Activated CD8-positive, alpha-beta T cell treated with anti-CD3 and anti-CD28 coated beads for 36 hours (primary cell): ENCODE results near the gene RAB26. TPM values are rescaled to one million over a fixed set of nuclear protein-coding genes. Genes with fewer than 3 reads are reported as not detected.
"Not testable (repeated sequence)": the region's sequence is repeated elsewhere in the genome, so short reads cannot be mapped to it uniquely, and the experiment has no call there.

Source experiments
- ATAC-seq: fragments of 200-7000 bp; cut with Tn5 transposase; one replicate; pipeline ENCODE4 v1.10.0; 2021; ENCODE audit warnings: mild to moderate bottlenecking, moderate library complexity
- CTCF ChIA-PET: fragments of 350-600 bp; sonication (Branson Sonifier 250); formaldehyde crosslinking; loops from one replicate; lab custom pipeline; 2021; ENCODE audit warnings: antibody characterized with exemption; lab: Charles Lee
- POLR2A ChIA-PET: fragments of 350-600 bp; sonication (Branson Sonifier 250); formaldehyde crosslinking; loops from one replicate; lab custom pipeline; 2021; ENCODE audit warnings: antibody characterized with exemption; lab: Charles Lee
- DNase-seq: peaks from one replicate; pipeline ENCODE4 v3.0.0-alpha.2; 2020
- H3K27ac Mint-ChIP-seq: one replicate; pipeline ENCODE4 v1.8.0; 2021; ENCODE audit warnings: mild to moderate bottlenecking, mixed read lengths
- H3K27me3 Mint-ChIP-seq: one replicate; pipeline ENCODE4 v1.8.0; 2021; ENCODE audit warnings: mixed read lengths
- H3K36me3 Mint-ChIP-seq: one replicate; pipeline ENCODE4 v1.8.0; 2021; ENCODE audit warnings: low read depth, mixed read lengths
- H3K4me1 Mint-ChIP-seq: one replicate; pipeline ENCODE4 v1.8.0; 2021; ENCODE audit warnings: low read depth, mixed read lengths
- H3K4me3 Mint-ChIP-seq: one replicate; pipeline ENCODE4 v1.8.0; 2021; ENCODE audit warnings: mild to moderate bottlenecking, moderate library complexity, mixed read lengths
- H3K9me3 Mint-ChIP-seq: one replicate; pipeline ENCODE4 v1.8.0; 2021; ENCODE audit warnings: mixed read lengths
- intact Hi-C: fragments of 100-400 bp; cut with micrococcal nuclease; formaldehyde crosslinking; loops from one replicate; pipeline ENCODE4 v1.10.0; 2022
- total RNA-seq, 2 experiments: library from RNA; stranded (reverse); gene quantifications; one replicate each; pipeline ENCODE4 v1.2.3, GENCODE V29; 2021

RAB26 gene
- total RNA-seq, 2 experiments from 2014 or later: 0.34 to 0.49 TPM

DNA sequence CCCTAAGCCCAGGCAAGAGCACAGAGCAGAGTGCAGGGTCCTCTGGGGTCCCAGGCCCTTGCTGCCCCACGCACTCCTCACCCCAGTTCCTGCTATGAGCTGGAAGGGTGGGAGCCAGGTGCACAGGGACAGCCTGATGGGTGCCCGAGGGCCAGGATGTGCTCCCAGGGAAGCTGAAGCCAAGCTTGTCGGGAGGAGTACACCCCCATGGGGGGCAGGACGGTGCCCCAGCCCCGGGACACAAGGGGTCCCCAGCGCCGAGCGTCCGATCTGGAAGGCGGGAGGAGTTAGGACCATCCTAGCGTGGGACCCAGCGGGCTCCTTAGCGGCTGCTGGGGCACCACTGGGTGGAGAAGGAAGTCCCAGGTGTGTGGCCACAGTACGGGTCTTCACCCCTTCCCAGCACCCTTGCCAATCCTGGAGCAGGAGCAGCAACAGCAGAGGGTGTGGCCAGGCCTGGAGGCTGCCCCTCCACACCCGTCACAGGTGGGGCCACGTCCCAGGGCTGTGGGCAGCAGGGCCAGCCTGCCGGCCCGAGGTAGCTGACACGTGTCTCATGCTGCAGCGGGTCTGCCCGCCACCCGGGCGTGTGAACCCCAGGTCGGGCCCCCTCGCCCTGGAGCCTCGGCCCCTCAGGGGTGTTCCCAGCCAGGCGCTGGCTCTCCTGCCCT, 24.6 kb upstream of the RAB26 start:
- ATAC-seq, CTCF ChIA-PET, POLR2A ChIA-PET, DNase-seq, H3K27ac Mint-ChIP-seq, H3K4me3 Mint-ChIP-seq, H3K9me3 Mint-ChIP-seq, H3K36me3 Mint-ChIP-seq, intact Hi-C loops, H3K27me3 Mint-ChIP-seq: not testable (repeated sequence)
- H3K4me1 Mint-ChIP-seq: peaks cover 16% of the 10 kb centered on the region

DNA sequence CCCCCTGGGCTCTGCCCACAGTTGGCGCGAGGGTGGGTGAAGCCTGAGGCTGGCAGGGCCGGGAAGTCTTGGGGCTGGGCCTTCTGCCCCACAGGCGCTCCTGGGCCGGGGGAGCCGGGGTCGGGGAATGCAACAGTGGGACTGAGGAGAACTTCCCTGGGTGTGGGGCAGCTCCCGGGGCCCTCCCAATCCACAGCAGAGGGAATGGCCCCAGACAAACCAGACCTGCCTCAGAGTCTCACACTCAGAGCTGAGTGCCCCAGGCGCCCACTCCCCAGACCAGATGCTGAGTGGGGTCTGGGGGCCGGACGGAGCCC, 24.1 kb upstream of the RAB26 start:
- H3K4me3 Mint-ChIP-seq, DNase-seq, H3K36me3 Mint-ChIP-seq, intact Hi-C loops, H3K27ac Mint-ChIP-seq, H3K27me3 Mint-ChIP-seq, H3K9me3 Mint-ChIP-seq, CTCF ChIA-PET, POLR2A ChIA-PET, ATAC-seq: not testable (repeated sequence)
- peaks cover 18% of the 10 kb centered on the region for H3K4me1 Mint-ChIP-seq

DNA sequence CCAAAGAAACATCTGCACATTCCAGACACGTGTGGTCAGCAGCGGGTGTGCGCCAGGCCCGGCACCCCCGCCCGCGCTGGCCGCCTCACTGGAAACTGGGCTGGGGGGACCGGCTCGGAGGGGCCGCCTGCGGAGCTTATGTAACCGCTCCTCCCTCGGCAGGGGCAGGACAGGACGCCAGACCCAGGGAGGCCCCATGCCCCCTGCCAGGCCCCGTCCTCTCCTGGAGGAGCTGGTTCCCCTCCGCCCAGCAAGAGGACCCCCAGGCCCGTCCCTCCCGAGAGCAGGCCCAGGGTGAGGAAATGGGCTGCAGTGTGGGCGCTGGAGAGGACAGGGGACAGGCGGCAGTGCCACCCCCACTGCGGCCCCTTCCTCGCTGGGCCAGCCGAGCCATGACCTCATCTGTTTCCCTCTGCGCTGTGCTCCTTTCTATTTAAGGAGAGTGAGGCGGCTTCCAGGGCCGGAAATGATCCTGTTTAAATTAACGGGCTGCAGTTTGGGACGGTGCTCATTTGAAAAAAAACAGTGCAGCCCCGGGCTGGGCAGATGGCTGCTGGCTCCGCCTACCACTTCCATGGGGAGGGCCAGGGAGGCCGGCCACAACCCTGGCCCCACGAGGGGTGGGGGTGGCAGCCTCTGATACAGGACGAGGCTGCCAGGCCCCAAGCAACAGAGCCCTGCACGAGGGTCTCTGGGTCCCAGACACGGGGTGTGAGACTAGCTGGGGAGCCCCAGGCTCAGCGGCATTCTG, 23.6 kb upstream of the RAB26 start:
- H3K36me3 Mint-ChIP-seq, H3K9me3 Mint-ChIP-seq, DNase-seq, POLR2A ChIA-PET, H3K27ac Mint-ChIP-seq, intact Hi-C loops, H3K27me3 Mint-ChIP-seq, H3K4me3 Mint-ChIP-seq, ATAC-seq, CTCF ChIA-PET: not testable (repeated sequence)
- peaks cover 19% of the 10 kb centered on the region for H3K4me1 Mint-ChIP-seq

DNA sequence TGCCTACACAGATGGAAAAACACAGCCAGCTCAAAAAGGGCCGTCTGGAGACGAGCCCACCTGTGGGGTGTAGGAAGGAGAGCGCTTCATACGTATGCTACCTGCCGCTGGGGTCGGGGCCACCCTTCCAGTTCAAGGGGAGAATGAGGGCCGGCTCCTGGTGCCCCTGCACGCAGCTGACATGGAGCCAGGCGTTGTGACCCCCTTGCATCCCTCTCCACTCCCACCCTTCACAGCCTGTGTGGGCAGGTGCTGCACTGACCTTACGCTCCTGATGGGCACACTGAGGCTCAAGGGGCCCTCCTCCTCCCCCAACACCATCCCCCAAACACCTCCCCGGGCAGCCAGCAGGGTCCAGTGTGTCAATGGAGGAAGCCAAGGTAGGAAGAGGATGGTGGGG, 22.8 kb upstream of the RAB26 start:
- H3K27me3 Mint-ChIP-seq, CTCF ChIA-PET, intact Hi-C loops, H3K9me3 Mint-ChIP-seq, H3K27ac Mint-ChIP-seq, DNase-seq, H3K36me3 Mint-ChIP-seq, POLR2A ChIA-PET, H3K4me3 Mint-ChIP-seq, ATAC-seq: not testable (repeated sequence)
- H3K4me1 Mint-ChIP-seq: peaks cover 19% of the 10 kb centered on the region

DNA sequence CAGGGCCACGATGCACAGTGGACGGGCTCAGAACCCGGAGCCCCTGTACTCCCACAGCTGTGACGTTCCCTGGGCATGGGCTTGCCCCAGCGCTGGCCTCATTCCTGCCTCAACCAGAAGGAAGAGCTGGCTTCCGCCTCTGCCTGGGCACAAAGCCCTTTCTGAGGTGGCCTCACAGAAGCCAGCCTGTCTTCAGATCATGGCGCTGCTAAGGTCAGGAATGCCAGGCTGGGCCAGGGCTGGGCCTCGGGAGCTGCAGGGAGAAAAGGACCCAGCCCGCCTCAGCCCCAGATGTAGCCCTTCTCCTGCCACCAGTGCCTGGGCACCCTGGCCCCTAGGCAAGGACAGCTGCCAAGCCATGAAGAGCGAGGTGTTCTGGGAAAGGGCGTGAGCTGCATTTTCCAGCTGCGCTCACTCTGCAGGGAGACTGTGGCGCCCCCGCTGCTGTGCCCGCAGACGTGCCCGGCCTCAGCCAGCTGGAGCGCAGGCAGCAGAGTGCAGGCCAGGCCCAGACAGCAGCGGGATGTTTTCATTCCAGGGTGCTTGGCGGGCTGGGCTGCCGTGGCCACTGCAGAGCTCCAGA, 22.2 kb upstream of the RAB26 start:
- H3K27me3 Mint-ChIP-seq, intact Hi-C loops, H3K4me3 Mint-ChIP-seq, ATAC-seq, POLR2A ChIA-PET, H3K36me3 Mint-ChIP-seq, H3K27ac Mint-ChIP-seq, CTCF ChIA-PET, DNase-seq, H3K9me3 Mint-ChIP-seq: not testable (repeated sequence)
- peaks cover 19% of the 10 kb centered on the region for H3K4me1 Mint-ChIP-seq

DNA sequence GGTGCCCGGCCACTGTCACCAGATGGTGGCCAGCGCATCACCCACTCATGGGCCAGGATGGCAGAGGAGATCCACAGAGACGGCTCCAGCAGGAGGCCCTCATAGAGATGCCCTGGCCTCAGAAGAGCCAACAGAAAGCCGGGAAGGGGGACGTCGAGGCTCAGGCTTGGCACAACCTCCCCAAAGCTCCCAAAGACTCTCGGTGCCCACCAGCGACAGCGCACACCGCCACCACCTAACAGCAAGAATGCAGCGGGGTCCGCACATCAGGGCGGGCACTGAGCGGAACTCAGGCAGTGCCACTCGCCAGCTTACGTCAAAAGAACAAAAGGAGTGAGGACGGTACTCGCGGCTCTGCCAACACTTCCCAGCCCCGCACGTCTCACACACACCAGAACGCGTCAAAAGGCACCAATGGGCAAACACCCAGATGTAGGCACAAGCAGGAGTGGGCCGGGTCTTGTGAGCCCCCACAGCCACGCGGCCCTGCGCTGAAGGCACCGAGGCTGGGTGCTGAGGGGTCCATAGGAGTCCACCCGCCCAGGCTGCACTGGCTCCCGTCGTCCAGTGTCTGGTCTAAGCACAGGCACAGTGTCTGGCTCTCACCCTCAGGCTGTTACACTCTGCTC, 21.4 kb upstream of the RAB26 start:
- peaks cover 16% of the 10 kb centered on the region for H3K4me1 Mint-ChIP-seq
- H3K36me3 Mint-ChIP-seq, ATAC-seq, H3K27ac Mint-ChIP-seq, H3K4me3 Mint-ChIP-seq, H3K9me3 Mint-ChIP-seq, POLR2A ChIA-PET, H3K27me3 Mint-ChIP-seq, intact Hi-C loops, DNase-seq, CTCF ChIA-PET: not testable (repeated sequence)

DNA sequence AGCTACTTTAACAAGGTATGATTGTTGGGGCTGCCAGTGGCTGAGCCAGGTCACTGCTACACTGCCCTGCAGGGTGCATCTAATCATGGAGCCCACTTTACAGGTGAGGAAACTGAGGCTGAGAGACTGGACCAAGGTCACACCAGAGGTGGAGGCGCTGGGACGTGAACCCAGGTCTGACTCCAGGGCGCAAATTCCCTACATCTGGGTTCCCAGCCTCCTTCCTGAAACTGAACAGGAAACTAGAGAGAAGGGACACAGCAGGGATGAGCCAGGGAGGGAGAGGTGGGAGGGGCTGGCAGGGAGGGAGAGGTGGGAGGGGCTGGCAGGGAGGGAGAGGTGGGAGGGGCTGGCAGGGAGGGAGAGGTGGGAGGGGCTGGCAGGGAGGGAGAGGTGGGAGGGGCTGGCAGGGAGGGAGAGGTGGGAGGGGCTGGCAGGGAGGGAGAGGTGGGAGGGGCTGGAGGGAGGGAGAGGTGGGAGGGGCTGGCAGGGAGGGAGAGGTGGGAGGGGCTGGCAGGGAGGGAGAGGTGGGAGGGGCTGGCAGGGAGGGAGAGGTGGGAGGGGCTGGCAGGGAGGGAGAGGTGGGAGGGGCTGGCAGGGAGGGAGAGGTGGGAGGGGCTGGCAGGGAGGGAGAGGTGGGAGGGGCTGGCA, 20.7 kb upstream of the RAB26 start:
- intact Hi-C loops, H3K4me3 Mint-ChIP-seq, H3K36me3 Mint-ChIP-seq, H3K9me3 Mint-ChIP-seq, H3K27ac Mint-ChIP-seq, ATAC-seq, DNase-seq, H3K27me3 Mint-ChIP-seq, CTCF ChIA-PET, POLR2A ChIA-PET: not testable (repeated sequence)
- peaks cover 16% of the 10 kb centered on the region for H3K4me1 Mint-ChIP-seq

DNA sequence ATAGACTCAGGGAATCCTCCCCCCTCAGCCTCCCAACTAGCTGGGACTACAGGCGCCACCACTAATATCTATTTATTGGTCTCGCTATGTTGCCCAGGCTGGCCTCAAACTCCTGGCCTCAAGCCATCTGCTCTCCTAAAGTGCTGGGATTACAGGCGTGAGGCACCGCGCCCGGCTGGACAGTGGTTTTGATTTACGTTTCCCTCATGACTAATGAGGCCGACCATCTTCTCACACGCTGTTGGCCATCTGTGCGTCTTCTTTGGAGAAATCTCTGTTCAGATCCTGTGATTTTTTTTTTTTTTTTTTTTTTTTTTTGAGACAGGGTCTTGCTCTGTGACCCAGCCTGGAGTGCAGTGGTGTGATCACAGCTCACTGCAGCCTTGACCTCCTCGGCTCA, 19.2 kb upstream of the RAB26 start:
- peaks cover 16% of the 10 kb centered on the region for H3K4me1 Mint-ChIP-seq
- peak overlapping the region; percentile 91 for H3K27ac Mint-ChIP-seq

DNA sequence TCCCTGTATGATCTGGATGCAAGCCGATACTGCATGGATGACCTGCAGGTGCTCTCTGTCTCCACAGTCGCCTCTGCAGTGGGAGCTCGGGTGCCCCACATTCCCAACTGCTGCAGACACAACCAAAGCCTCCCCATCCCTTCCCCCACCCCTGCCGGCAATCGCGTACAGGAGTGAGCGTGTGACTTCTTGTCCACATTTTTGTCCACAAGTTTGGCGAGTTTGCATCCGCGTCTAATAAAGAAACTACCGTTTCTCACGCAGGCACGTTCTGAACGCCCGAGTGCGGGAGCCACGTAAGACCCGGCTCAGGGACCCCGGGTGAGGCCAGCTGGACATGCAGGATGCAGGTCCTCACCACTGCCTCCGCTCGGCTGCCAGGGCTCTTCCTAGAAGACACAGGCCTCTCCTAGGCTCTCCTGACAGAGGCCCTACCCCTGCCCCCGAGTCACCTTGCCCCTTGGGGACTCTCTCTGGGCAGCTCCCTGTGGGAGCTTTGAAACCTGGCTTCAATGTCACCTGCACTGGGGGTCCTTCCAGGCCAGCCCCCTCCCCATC, 18.5 kb upstream of the RAB26 start:
- intact Hi-C loops, POLR2A ChIA-PET, DNase-seq, H3K27ac Mint-ChIP-seq, H3K9me3 Mint-ChIP-seq, H3K4me3 Mint-ChIP-seq, H3K27me3 Mint-ChIP-seq, ATAC-seq, H3K36me3 Mint-ChIP-seq, CTCF ChIA-PET: not testable (repeated sequence)
- peaks cover 18% of the 10 kb centered on the region for H3K4me1 Mint-ChIP-seq

More for the DNA sequence above, 19.2 kb upstream of the RAB26 start:
- H3K36me3 Mint-ChIP-seq, H3K9me3 Mint-ChIP-seq, H3K4me3 Mint-ChIP-seq, ATAC-seq, POLR2A ChIA-PET, DNase-seq, intact Hi-C loops, CTCF ChIA-PET, H3K27me3 Mint-ChIP-seq: not testable (repeated sequence)

DNA sequence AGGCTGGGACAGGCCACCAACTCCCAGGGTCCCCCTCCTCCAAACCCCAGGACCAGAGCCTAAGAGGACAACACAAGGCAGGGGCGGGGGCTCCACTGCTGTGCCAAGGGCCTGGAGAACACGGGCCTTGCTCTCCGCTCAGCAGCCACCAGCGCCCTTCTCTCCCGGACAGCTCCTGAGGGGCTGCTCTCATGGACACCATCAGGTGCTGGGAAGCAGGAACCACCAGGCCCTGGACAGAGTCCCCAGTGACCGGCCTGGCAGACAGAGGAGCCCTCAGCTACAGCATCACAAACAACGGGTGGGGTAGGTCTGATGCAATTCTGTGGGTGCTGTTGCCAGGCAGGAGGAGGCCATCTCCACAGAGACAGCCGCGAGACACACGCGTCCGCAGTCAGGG, 14.6 kb upstream of the RAB26 start:
- CTCF ChIA-PET, H3K36me3 Mint-ChIP-seq, H3K4me3 Mint-ChIP-seq, H3K9me3 Mint-ChIP-seq, ATAC-seq, DNase-seq, intact Hi-C loops, H3K4me1 Mint-ChIP-seq, H3K27me3 Mint-ChIP-seq, H3K27ac Mint-ChIP-seq, POLR2A ChIA-PET: not testable (repeated sequence)

DNA sequence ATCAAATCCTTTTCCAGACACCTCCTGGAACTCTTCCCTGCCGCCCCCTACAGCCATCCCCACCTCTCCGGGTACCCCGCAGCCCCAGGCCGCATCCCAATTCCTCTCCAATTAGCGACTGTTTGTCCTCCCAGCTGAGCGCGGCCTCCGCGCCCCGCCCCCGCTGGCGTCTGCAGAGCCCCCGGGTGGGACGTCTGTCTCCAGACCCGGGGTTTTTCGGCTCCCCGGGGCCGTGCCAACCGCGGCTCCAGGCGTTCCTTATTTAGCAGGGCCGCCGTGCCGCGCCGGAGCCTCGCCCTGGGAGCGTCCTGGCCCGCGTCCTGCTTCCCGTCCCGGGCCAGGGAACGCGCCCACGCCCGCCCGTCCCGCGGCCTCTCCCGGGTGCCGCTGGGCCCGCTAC, 13.4 kb upstream of the RAB26 start:
- CTCF ChIA-PET, POLR2A ChIA-PET, ATAC-seq, H3K4me1 Mint-ChIP-seq, H3K27ac Mint-ChIP-seq, intact Hi-C loops, H3K36me3 Mint-ChIP-seq, H3K9me3 Mint-ChIP-seq, H3K27me3 Mint-ChIP-seq: not testable (repeated sequence)
- DNase-seq: peak; percentile 32
- H3K4me3 Mint-ChIP-seq: peak overlapping the region; percentile 82
